ENCODE measurements around the gene CPEB3.
"Not testable (repeated sequence)": the region's sequence is repeated elsewhere in the genome, so short reads cannot be mapped to it uniquely, and the experiment has no call there.

The CPEB3 gene

GRCh38 chr10:92062273-92062672 lies 228.6 kb downstream of the CPEB3 start:
- no peak overlapping the region for H3K4me3 ChIP-seq (ENCODE audit: low read length)
- TF ChIP-seq ZNF274 (IDR thresholded peaks at IDR 0.05; ENCODE audit: low read depth, low read length) = no peak

- TF ChIP-seq ZNF274 (IDR thresholded peaks at IDR 0.05; ENCODE audit: low read depth, low read length) = no peak
- no peak overlapping the region for H3K4me3 ChIP-seq (ENCODE audit: low read length)
Measured at GRCh38 chr10:92054807-92055206, 236.1 kb downstream of the CPEB3 start.

GRCh38 chr10:92052741-92053140 lies 238.1 kb downstream of the CPEB3 start:
- TF ChIP-seq ZNF274 (IDR thresholded peaks at IDR 0.05; ENCODE audit: low read depth, low read length) = no peak
- no peak overlapping the region for H3K4me3 ChIP-seq (ENCODE audit: low read length)

GRCh38 chr10:92052088-92052487 lies 238.8 kb downstream of the CPEB3 start:
- TF ChIP-seq ZNF274 (IDR thresholded peaks at IDR 0.05; ENCODE audit: low read depth, low read length) = no peak
- no peak overlapping the region for H3K4me3 ChIP-seq (ENCODE audit: low read length)

GRCh38 chr10:92047215-92047614 lies 243.7 kb downstream of the CPEB3 start:
- H3K4me3 ChIP-seq (ENCODE audit: low read length) = no peak overlapping the region
- TF ChIP-seq ZNF274 (IDR thresholded peaks at IDR 0.05; ENCODE audit: low read depth, low read length) = no peak

GRCh38 chr10:92045641-92046106 lies 245.2 kb downstream of the CPEB3 start:
- H3K4me3 ChIP-seq (ENCODE audit: low read length) = no peak overlapping the region
- no peak for TF ChIP-seq ZNF274 (IDR thresholded peaks at IDR 0.05; ENCODE audit: low read depth, low read length)

- no peak overlapping the region for H3K4me3 ChIP-seq (ENCODE audit: low read length)
- TF ChIP-seq ZNF274 (IDR thresholded peaks at IDR 0.05; ENCODE audit: low read depth, low read length) = no peak
Measured at GRCh38 chr10:92042541-92042940, 248.3 kb downstream of the CPEB3 start.

DNA sequence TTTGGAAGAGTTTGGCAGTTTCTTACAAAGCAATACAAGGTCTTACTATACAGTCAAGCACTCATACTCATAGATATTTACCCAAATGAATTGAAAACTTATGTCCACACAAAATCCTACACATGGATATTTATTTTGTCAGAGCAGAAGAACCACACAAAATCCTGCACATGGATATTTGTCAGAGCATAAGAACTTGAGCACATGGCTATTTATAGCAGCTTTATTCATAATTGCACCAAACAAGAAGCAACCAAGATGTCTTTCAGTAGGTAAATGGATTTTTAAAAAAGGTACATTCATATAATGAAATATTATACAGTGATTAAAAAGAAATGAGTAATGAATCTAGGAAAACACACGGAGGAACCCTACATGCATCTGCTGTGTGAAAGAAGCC lies 251.9 kb downstream of the CPEB3 start:
- H3K4me3 ChIP-seq (ENCODE audit: low read length) = no peak overlapping the region
- no peak for TF ChIP-seq ZNF274 (IDR thresholded peaks at IDR 0.05; ENCODE audit: low read depth, low read length)

GRCh38 chr10:92033070-92033469 lies 257.8 kb downstream of the CPEB3 start:
- not testable (repeated sequence) for H3K4me3 ChIP-seq (ENCODE audit: low read length)

- no peak overlapping the region for H3K4me3 ChIP-seq (ENCODE audit: low read length)
- TF ChIP-seq ZNF274 (IDR thresholded peaks at IDR 0.05; ENCODE audit: low read depth, low read length) = no peak
Measured at GRCh38 chr10:92031580-92031979, 259.3 kb downstream of the CPEB3 start.

DNA sequence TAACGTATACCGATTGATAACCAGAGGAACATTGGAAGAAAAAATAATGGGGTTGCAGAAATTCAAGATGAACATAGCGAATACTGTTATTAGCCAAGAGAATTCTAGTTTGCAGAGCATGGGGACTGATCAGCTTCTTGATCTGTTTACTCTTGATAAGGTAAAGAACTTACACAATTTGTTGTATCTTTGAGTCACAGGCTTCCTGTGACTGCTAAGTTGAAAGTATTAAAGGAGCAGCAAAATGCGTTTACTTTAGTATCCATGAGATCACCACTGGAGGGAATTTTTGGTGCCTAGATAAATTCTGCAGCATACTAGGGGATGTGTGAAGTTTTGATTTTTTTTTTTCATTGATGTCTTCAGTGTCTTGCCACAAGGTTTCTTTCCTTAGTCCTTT lies 263.7 kb downstream of the CPEB3 start:
- no peak for TF ChIP-seq ZNF274 (IDR thresholded peaks at IDR 0.05; ENCODE audit: low read depth, low read length)
- no peak overlapping the region for H3K4me3 ChIP-seq (ENCODE audit: low read length)

DNA sequence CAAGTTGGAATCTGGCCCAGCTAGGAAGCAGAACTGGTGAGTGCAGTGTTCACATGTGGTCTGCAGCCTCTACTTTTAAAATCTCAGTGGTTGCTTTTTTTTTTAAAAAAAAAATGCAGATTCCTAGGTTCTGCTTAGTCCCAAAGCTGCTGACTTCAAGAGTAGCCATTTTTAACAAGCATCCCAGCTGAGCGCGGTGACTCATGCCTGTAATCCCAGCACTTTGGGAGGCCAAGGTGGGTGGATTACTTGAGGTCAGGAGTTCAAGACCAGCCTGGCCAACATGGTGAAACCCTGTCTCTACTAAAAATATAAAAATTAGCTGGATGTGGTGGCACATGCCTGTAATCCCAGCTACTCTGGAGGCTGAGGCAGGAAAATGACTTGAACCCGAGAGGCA lies 265.5 kb downstream of the CPEB3 start:
- not testable (repeated sequence) for H3K4me3 ChIP-seq (ENCODE audit: low read length)

GRCh38 chr10:92024700-92025099 lies 266.2 kb downstream of the CPEB3 start:
- no peak overlapping the region for H3K4me3 ChIP-seq (ENCODE audit: low read length)
- no peak for TF ChIP-seq ZNF274 (IDR thresholded peaks at IDR 0.05; ENCODE audit: low read depth, low read length)

- TF ChIP-seq ZNF274 (IDR thresholded peaks at IDR 0.05; ENCODE audit: low read depth, low read length) = no peak
- H3K4me3 ChIP-seq (ENCODE audit: low read length) = no peak overlapping the region
Measured at GRCh38 chr10:92014620-92015019, 276.3 kb downstream of the CPEB3 start.

DNA sequence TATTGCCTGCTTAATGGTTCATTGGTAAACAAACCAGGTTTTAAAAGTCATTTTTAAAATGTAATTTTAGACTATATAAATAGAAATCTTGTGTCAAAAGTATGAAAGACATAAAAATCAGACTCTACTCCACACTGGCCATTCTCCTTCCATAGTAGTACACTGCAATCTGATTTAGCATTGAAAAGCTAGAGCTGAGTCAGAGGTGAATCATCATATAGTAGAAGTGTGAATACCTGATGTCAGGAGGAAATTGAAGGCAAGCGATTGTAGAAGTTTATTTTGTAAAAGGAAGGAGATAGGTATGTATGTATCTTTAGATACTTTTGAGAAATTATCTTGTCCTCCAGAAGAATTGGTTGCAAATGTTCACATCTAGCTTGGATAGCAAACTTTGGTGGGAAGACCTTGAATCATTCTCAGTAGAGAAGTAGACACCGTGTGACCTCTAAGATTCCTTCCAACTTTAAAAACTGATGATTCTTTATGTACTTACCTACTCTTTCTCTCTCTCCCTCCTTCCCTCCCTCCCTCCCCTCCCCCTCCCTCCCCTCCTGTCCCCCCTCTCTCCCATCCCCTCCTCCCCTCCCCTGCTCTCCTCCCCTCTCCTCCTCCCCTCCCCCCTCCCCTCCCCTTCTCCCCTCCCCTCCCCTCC lies 279.2 kb downstream of the CPEB3 start:
- H3K4me3 ChIP-seq (ENCODE audit: low read length) = no peak overlapping the region

DNA sequence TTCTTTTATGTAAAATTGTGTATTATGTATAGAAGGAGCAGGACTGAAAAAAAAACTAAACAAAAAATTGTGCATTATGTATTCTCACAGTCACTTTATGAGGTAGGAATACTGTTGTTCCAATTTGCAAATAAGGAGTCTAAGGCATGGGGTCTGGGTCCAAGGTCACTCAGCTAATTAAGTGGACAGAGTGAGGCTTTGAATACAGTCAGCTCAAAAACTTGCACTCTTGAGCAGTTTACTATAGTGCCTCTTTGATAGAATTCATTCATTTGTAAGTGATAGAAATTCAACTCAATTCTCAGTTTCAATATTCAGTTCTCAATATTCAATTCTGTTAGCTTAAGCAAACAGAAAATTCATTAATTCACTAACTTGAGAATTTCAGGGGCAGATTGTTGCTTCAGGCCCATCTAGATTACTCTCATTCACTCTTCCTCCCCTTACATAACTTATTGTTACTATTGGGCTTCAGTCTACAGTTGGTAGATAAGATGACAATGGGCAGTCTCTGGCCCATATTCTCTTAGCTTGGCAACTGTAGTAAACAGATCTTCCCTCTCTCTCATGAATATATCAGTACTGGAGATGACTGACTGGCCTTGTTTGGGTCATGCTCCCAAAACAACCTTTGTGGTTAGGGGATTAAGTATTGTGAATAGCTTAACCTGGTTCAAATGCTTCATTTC lies 280.7 kb downstream of the CPEB3 start:
- no peak overlapping the region for H3K4me3 ChIP-seq (ENCODE audit: low read length)
- no peak for TF ChIP-seq ZNF274 (IDR thresholded peaks at IDR 0.05; ENCODE audit: low read depth, low read length)

More for the DNA sequence above, 279.2 kb downstream of the CPEB3 start:
- no peak for TF ChIP-seq ZNF274 (IDR thresholded peaks at IDR 0.05; ENCODE audit: low read depth, low read length)
